Liver (tissue), 9 donors: ENCODE results near the gene ABCA1. TPM values are rescaled to one million over a fixed set of nuclear protein-coding genes. Genes with fewer than 3 reads are reported as not detected.

Experiments
- DNase-seq: peaks from one replicate; pipeline ENCODE4 v3.0.0-alpha.2; 2017; ENCODE audit warnings: low spot score
- H3K27ac ChIP-seq, 2 donors: one replicate each; pipeline ENCODE4 v1.7.0; 2013; ENCODE audit warnings: inconsistent platforms in 2 of 2, low read length in 2 of 2, control low read depth in 1 of 2, low read depth in 1 of 2, mild to moderate bottlenecking in 1 of 2
- H3K27me3 ChIP-seq, 4 donors: one replicate each; pipeline versions ENCODE4 v1.6.1 to v1.7.0; 2013; ENCODE audit warnings: low read length in 3 of 4, inconsistent platforms in 1 of 4, mild to moderate bottlenecking in 1 of 4, moderate library complexity in 1 of 4; ENCODE audit not compliant: control insufficient read depth in 4 of 4, insufficient read depth in 4 of 4
- H3K36me3 ChIP-seq, 4 donors: one replicate each; pipeline versions ENCODE4 v1.6.1 to v1.7.0; 2013; ENCODE audit warnings: low read length in 3 of 4, mild to moderate bottlenecking in 3 of 4, low read depth in 1 of 4, moderate library complexity in 1 of 4; ENCODE audit not compliant: control insufficient read depth in 4 of 4, insufficient read depth in 3 of 4
- H3K4me1 ChIP-seq, 4 donors: one replicate each; pipeline versions ENCODE4 v1.6.1 to v1.7.0; 2013; ENCODE audit warnings: low read length in 3 of 4, mild to moderate bottlenecking in 3 of 4, moderate library complexity in 1 of 4; ENCODE audit not compliant: control insufficient read depth in 4 of 4, insufficient read depth in 4 of 4
- H3K4me3 ChIP-seq, 3 donors: one replicate each; pipeline versions ENCODE4 v1.6.1 to v1.7.0; 2013; ENCODE audit warnings: low read length in 3 of 3, control low read depth in 1 of 3, low read depth in 1 of 3, mild to moderate bottlenecking in 1 of 3
- H3K9ac ChIP-seq, 2 donors: one replicate each; pipeline ENCODE4 v1.7.0; 2013; ENCODE audit warnings: low read length in 2 of 2, mild to moderate bottlenecking in 2 of 2, moderate library complexity in 2 of 2, control low read depth in 1 of 2, low read depth in 1 of 2
- H3K9me3 ChIP-seq, 4 donors: one replicate each; pipeline versions ENCODE4 v1.6.1 to v1.7.0; 2013; ENCODE audit warnings: low read length in 3 of 4; ENCODE audit not compliant: control insufficient read depth in 4 of 4
- ATF3 ChIP-seq: IDR thresholded peaks from 2 replicates; pipeline ENCODE4 v1.6.1; 2016; ENCODE audit warnings: antibody characterized with exemption
- EGR1 ChIP-seq, 2 donors: IDR thresholded peaks; 2 replicates each; pipeline ENCODE4 v1.6.1; 2016 to 2018; ENCODE audit warnings: antibody characterized with exemption in 2 of 2, low read depth in 2 of 2
- FOXA1 ChIP-seq: IDR thresholded peaks from 2 replicates; pipeline ENCODE4 v1.6.1; 2016; ENCODE audit warnings: antibody characterized with exemption
- FOXA2 ChIP-seq: IDR thresholded peaks from 2 replicates; pipeline ENCODE4 v1.6.1; 2016; ENCODE audit warnings: antibody characterized with exemption
- GABPA ChIP-seq, 2 donors: IDR thresholded peaks in 1 of 2; conservative IDR thresholded peaks in 1 of 2; 2 replicates each; pipeline ENCODE4 v1.6.1; 2016; ENCODE audit warnings: antibody characterized with exemption in 2 of 2, mild to moderate bottlenecking in 1 of 2, moderate library complexity in 1 of 2
- HNF4A ChIP-seq, 2 donors: conservative IDR thresholded peaks; 2 replicates each; pipeline ENCODE4 v1.6.1; 2016; ENCODE audit warnings: antibody characterized with exemption in 2 of 2, mild to moderate bottlenecking in 2 of 2
- JUND ChIP-seq, 2 donors: IDR thresholded peaks; 2 replicates each; pipeline ENCODE4 v1.6.1; 2016; ENCODE audit warnings: antibody characterized with exemption in 2 of 2
- NR2F2 ChIP-seq: IDR thresholded peaks from 2 replicates; pipeline ENCODE4 v1.6.1; 2016; ENCODE audit warnings: antibody characterized with exemption
- RAD21 ChIP-seq, 2 donors: IDR thresholded peaks; 2 replicates each; pipeline ENCODE4 v1.6.1; 2016; ENCODE audit warnings: antibody characterized with exemption in 2 of 2, mild to moderate bottlenecking in 2 of 2
- RXRA ChIP-seq, 2 donors: IDR thresholded peaks; 2 replicates each; pipeline ENCODE4 v1.6.1; 2017 to 2018; ENCODE audit warnings: antibody characterized with exemption in 2 of 2, mild to moderate bottlenecking in 1 of 2
- SP1 ChIP-seq: IDR thresholded peaks from 2 replicates; pipeline ENCODE4 v1.6.1; 2018; ENCODE audit warnings: antibody characterized with exemption, mild to moderate bottlenecking
- TAF1 ChIP-seq: conservative IDR thresholded peaks from 2 replicates; pipeline ENCODE4 v1.6.1; 2016; ENCODE audit warnings: antibody characterized with exemption, mild to moderate bottlenecking
- YY1 ChIP-seq: IDR thresholded peaks from 2 replicates; pipeline ENCODE4 v1.6.1; 2016; ENCODE audit warnings: antibody characterized with exemption, mild to moderate bottlenecking
- WGBS: extraction: QIAGEN DNeasy Blood & Tissue Kit; methylation state at CpG from one replicate; pipeline ENCODE4 v1.1.7; 2013; 5-methylcytosine and 5-hydroxymethylcytosine counted together
- polyA plus RNA-seq, 2 donors: library from polyadenylated mRNA; stranded (reverse) in 1 of 2; unstranded in 1 of 2; fragments of 200-250 nt in 1 of 2; fragments of >200 nt in 1 of 2; fragmentation: Nextera tagmentation in 1 of 2; extraction: Ambion mirVana in 1 of 2; gene quantifications; one replicate each; pipeline versions ENCODE4 v1.2.1 to v1.2.3, GENCODE V29; 2013 to 2015
- total RNA-seq, 2 donors: library from RNA; depleted of rRNA; stranded (reverse); fragments of >200 nt; gene quantifications; one replicate each; pipeline ENCODE4 v1.2.3, GENCODE V29; 2014
- TF ChIP-seq, protein P1 (sequence below): IDR thresholded peaks from 2 replicates; pipeline ENCODE4 v1.6.1; 2016; ENCODE audit warnings: antibody characterized with exemption
- TF ChIP-seq, protein P2 (sequence below): IDR thresholded peaks from 2 replicates; pipeline ENCODE4 v1.6.1; 2016; ENCODE audit warnings: antibody characterized with exemption, mild to moderate bottlenecking
- TF ChIP-seq, protein P3 (sequence below): IDR thresholded peaks from 2 replicates; pipeline ENCODE4 v1.6.1; 2016; ENCODE audit warnings: antibody characterized with exemption
- donor health status: healthy.
- donor health status: healthy.
- donor health status: healthy.
- donor health status: healthy.
- donor health status: healthy.

The ABCA1 gene
- total and polyA plus RNA-seq, 4 donors: 15.4 to 223 (median 62.9) TPM

DNA sequence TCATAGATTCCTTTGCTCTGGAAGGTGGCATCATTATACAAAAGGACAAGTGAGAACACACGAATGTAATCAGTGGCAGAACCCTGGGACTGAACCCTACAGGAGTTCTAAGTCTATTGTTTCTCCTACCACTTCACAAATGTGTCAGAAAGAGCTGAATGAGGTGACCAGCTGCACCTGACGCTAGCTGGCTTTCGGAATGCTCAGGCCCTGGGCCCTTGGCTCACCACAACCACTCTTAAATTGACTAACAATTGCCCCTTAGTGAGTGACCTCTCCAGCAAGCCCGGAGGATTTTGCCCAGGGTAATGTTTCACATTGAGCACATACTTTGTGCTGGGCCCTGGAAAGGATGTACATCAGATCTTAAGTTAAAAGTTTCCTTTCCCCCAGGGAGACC is 41.2 kb upstream of the ABCA1 start:
- TF ChIP-seq, protein P1, sequence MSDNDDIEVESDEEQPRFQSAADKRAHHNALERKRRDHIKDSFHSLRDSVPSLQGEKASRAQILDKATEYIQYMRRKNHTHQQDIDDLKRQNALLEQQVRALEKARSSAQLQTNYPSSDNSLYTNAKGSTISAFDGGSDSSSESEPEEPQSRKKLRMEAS: no peak
- TF ChIP-seq RAD21 (IDR thresholded peaks at IDR 0.05): no peak
- no peak for DNase-seq
- WGBS: 61% methylated on average over 4 of the region's 4 CpGs
- H3K27ac ChIP-seq: peak overlapping the region; percentile 91 to 95
- H3K4me3 ChIP-seq: no peak overlapping the region
- no peaks in the 10 kb centered on the region for H3K27me3 ChIP-seq
- H3K9ac ChIP-seq: peak overlapping the region in 1 of 2 donors; percentile 72
- no peaks in the 10 kb centered on the region for H3K36me3 ChIP-seq
- H3K9me3 ChIP-seq: no peaks in the 10 kb centered on the region
- peaks cover 2 to 18% (median 8%) of the 10 kb centered on the region in 4 donors for H3K4me1 ChIP-seq

- Histone ChIP-seq H3K9me3 (no peaks in the 10 kb centered on the region), H3K27me3 (no peaks in the 10 kb centered on the region), H3K27ac (peak overlapping the region; percentile 91 to 95), H3K4me3 (peak overlapping the region; percentile 78 to 88 (median 82)), H3K9ac (peak overlapping the region in 1 of 2 donors; percentile 72), H3K36me3 (no peaks in the 10 kb centered on the region), H3K4me1 (peaks cover 2 to 18% (median 8%) of the 10 kb centered on the region in 4 donors)
- DNase-seq: peak; percentile 92
- whole genome bisulfite sequencing: 2% methylated on average over 50 of the region's 50 CpGs
- TF ChIP-seq GABPA (IDR thresholded peaks at IDR 0.05 in 1 of 2, conservative IDR thresholded peaks at IDR 0.05 in 1 of 2): no peak
- TF ChIP-seq YY1: peak; percentile 58
- peak; percentile 31 for TF ChIP-seq FOXA1
- TF ChIP-seq HNF4A (conservative IDR thresholded peaks at IDR 0.05): peak; percentile 58 to 69
- TF ChIP-seq RAD21 (IDR thresholded peaks at IDR 0.05): peak; percentile 59 to 73
- TF ChIP-seq EGR1 (IDR thresholded peaks at IDR 0.05; ENCODE audit: low read depth in 2 of 2): peak; percentile 14 to 30
- TF ChIP-seq NR2F2: peak; percentile 30
- TF ChIP-seq RXRA (IDR thresholded peaks at IDR 0.05): peak; percentile 77 to 90
- TF ChIP-seq SP1: peak; percentile 70
- no peak for TF ChIP-seq ATF3
- TF ChIP-seq, protein P2, sequence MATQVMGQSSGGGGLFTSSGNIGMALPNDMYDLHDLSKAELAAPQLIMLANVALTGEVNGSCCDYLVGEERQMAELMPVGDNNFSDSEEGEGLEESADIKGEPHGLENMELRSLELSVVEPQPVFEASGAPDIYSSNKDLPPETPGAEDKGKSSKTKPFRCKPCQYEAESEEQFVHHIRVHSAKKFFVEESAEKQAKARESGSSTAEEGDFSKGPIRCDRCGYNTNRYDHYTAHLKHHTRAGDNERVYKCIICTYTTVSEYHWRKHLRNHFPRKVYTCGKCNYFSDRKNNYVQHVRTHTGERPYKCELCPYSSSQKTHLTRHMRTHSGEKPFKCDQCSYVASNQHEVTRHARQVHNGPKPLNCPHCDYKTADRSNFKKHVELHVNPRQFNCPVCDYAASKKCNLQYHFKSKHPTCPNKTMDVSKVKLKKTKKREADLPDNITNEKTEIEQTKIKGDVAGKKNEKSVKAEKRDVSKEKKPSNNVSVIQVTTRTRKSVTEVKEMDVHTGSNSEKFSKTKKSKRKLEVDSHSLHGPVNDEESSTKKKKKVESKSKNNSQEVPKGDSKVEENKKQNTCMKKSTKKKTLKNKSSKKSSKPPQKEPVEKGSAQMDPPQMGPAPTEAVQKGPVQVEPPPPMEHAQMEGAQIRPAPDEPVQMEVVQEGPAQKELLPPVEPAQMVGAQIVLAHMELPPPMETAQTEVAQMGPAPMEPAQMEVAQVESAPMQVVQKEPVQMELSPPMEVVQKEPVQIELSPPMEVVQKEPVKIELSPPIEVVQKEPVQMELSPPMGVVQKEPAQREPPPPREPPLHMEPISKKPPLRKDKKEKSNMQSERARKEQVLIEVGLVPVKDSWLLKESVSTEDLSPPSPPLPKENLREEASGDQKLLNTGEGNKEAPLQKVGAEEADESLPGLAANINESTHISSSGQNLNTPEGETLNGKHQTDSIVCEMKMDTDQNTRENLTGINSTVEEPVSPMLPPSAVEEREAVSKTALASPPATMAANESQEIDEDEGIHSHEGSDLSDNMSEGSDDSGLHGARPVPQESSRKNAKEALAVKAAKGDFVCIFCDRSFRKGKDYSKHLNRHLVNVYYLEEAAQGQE: peak; percentile 33
These were observed 40.3 kb upstream of the ABCA1 start for GRCh38 chr9:104968025-104968982.

DNA sequence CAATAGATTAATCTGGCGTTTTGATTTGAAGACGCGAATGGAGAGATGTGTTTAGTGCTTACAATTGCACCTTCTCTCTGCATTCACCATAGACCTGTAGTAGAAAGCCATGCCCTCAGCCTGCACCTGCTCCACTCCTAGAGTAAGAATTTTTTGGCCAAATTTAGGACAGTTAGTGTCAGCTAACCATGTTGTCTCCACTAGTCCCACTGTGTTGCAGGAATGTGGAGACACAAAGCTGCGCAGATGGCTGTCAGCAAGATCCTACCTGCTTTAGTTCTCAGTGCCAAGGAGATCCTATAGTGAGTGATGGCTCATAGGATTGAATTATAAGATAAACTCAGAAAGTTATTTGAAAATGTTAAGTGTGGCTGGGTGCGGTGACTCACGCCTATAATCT is 35.1 kb upstream of the ABCA1 start:
- Histone ChIP-seq H3K9me3 (no peaks in the 10 kb centered on the region), H3K4me3 (no peak overlapping the region), H3K9ac (no peak overlapping the region), H3K4me1 (peaks cover 0 to 2% (median 1%) of the 10 kb centered on the region in 4 donors), H3K27ac (no peak overlapping the region), H3K27me3 (no peaks in the 10 kb centered on the region), H3K36me3 (no peaks in the 10 kb centered on the region)
- WGBS: 95% methylated on average over 6 of the region's 6 CpGs
- no peak for DNase-seq
- TF ChIP-seq SP1: no peak
- no peak for TF ChIP-seq EGR1 (IDR thresholded peaks at IDR 0.05; ENCODE audit: low read depth in 2 of 2)
- no peak for TF ChIP-seq FOXA2
- TF ChIP-seq, protein P3, sequence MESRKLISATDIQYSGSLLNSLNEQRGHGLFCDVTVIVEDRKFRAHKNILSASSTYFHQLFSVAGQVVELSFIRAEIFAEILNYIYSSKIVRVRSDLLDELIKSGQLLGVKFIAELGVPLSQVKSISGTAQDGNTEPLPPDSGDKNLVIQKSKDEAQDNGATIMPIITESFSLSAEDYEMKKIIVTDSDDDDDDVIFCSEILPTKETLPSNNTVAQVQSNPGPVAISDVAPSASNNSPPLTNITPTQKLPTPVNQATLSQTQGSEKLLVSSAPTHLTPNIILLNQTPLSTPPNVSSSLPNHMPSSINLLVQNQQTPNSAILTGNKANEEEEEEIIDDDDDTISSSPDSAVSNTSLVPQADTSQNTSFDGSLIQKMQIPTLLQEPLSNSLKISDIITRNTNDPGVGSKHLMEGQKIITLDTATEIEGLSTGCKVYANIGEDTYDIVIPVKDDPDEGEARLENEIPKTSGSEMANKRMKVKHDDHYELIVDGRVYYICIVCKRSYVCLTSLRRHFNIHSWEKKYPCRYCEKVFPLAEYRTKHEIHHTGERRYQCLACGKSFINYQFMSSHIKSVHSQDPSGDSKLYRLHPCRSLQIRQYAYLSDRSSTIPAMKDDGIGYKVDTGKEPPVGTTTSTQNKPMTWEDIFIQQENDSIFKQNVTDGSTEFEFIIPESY: no peak
- TF ChIP-seq JUND (IDR thresholded peaks at IDR 0.05): no peak
- TF ChIP-seq TAF1: no peak
- no peak for TF ChIP-seq ATF3
- TF ChIP-seq, protein P2: no peak
- TF ChIP-seq YY1: no peak
- no peak for TF ChIP-seq RAD21 (IDR thresholded peaks at IDR 0.05)
